CD4-positive, alpha-beta T cell (primary cell): ENCODE measurements around the gene SNCAIP. TPM values are rescaled to one million over a fixed set of nuclear protein-coding genes. Genes with fewer than 3 reads are reported as not detected.

ENCODE experiments used
- ATAC-seq: fragments of 200-7000 bp; cut with Tn5 transposase; one replicate; pipeline ENCODE4 v1.10.0; 2022; ENCODE audit warnings: mild to moderate bottlenecking; ENCODE audit not compliant: poor library complexity
- CTCF ChIA-PET: fragments of 350-600 bp; sonication (Branson Sonifier 250); formaldehyde crosslinking; loops from one replicate; lab custom pipeline; 2021; ENCODE audit warnings: antibody characterized with exemption, inconsistent platforms; lab: Charles Lee
- POLR2A ChIA-PET: fragments of 350-600 bp; sonication (Branson Sonifier 250); formaldehyde crosslinking; loops from one replicate; lab custom pipeline; 2021; ENCODE audit warnings: antibody characterized with exemption, inconsistent platforms; lab: Charles Lee
- DNase-seq, 14 experiments: peaks; one replicate each; pipeline ENCODE4 v3.0.0-alpha.2; 2013 to 2020; ENCODE audit warnings: mixed read lengths in 2 of 14
- H3K27ac ChIP-seq, 2 donors: one replicate each; pipeline versions ENCODE4 v1.5.1 to v1.7.0; 2013; ENCODE audit warnings: low read length in 2 of 2, low read depth in 1 of 2, mild to moderate bottlenecking in 1 of 2
- H3K27me3 ChIP-seq, 2 experiments: 1 replicate in 1 of 2; 2 replicates in 1 of 2; pipeline versions ENCODE4 v1.6.1 to v1.7.0; 2013; ENCODE audit warnings: low read length in 2 of 2, control low read depth in 1 of 2, mild to moderate bottlenecking in 1 of 2, moderate library complexity in 1 of 2; ENCODE audit not compliant: insufficient read depth in 2 of 2, control insufficient read depth in 1 of 2
- H3K36me3 ChIP-seq: one replicate; pipeline ENCODE4 v1.6.1; 2013; ENCODE audit warnings: low read length, control low read depth; ENCODE audit not compliant: insufficient read depth
- H3K4me1 ChIP-seq: one replicate; pipeline ENCODE4 v1.6.1; 2013; ENCODE audit warnings: low read length, control low read depth; ENCODE audit not compliant: insufficient read depth
- H3K4me3 ChIP-seq: one replicate; pipeline ENCODE4 v1.5.1; 2013; ENCODE audit warnings: mild to moderate bottlenecking, low read length, moderate library complexity
- H3K9me3 ChIP-seq, 2 experiments: 1 replicate in 1 of 2; 2 replicates in 1 of 2; pipeline versions ENCODE4 v1.6.1 to v1.7.0; 2013; ENCODE audit warnings: low read length in 2 of 2, mild to moderate bottlenecking in 2 of 2, control low read depth in 1 of 2, moderate library complexity in 1 of 2; ENCODE audit not compliant: control insufficient read depth in 1 of 2, insufficient read depth in 1 of 2
- H3K27ac Mint-ChIP-seq: one replicate; pipeline ENCODE4 v1.8.0; 2020; ENCODE audit warnings: mixed read lengths
- H3K27me3 Mint-ChIP-seq: one replicate; pipeline ENCODE4 v1.8.0; 2021; ENCODE audit warnings: mixed read lengths
- H3K36me3 Mint-ChIP-seq: one replicate; pipeline ENCODE4 v1.8.0; 2021; ENCODE audit warnings: low read depth, mixed read lengths
- H3K4me1 Mint-ChIP-seq: one replicate; pipeline ENCODE4 v1.8.0; 2021; ENCODE audit warnings: low read depth, mixed read lengths
- H3K4me3 Mint-ChIP-seq: one replicate; pipeline ENCODE4 v1.8.0; 2020; ENCODE audit warnings: mild to moderate bottlenecking, mixed read lengths
- H3K9me3 Mint-ChIP-seq: one replicate; pipeline ENCODE4 v1.8.0; 2020; ENCODE audit warnings: mixed read lengths
- intact Hi-C, 2 experiments: fragments of 100-400 bp; cut with DNase I in 1 of 2; cut with micrococcal nuclease in 1 of 2; formaldehyde crosslinking; loops; one replicate each; pipeline versions ENCODE4 v1.15.1 to v1.9.0; 2023 to 2025; cut with DNase I, micrococcal nuclease
- total RNA-seq, 174 experiments: library from RNA in 2 of 174; stranded (reverse) in 2 of 174; gene quantifications; one replicate each; pipeline ENCODE4 v1.2.3 and lab custom pipeline; 2021 to 2026
- TF ChIP-seq, protein P1 (sequence below): fragments of 200-600 bp; IDR thresholded peaks from one replicate; pipeline ENCODE4 v1.8.0; 2022; ENCODE audit warnings: antibody characterized with exemption, mild to moderate bottlenecking

SNCAIP gene
- total RNA-seq, 2 experiments from 2014 or later, result not detected

DNA sequence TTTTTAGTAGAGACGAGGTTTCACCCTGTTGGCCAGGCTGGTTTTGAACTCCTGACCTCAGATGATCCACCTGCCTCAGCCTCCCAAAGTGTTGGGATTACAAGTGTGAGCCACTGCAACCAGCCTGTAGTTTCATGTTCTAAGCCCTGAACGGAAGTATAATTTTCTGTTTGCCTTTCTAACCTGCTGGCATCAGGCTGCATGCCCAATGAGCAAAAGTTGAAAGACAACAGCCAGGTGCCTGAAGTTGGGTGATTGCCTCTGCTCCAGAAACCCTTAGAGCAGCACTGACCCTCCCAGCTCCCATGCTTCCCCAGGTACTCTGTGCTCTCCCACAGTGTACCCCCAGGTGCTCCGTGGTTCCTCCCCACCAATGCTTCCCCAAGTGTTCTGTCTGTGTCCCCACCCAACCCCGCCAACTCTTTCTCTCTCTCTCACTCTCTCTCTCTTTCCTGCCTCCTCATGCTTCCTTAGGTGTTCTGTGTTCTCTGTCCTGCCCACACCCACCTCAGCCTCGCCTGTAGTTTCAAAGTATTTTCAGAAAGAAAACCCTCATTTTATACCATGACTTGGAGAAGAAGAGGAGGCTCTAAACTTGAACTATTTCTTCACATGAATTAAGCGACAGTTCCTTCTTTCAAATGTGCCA, 145.3 kb downstream of the SNCAIP start:
- no peaks in the 10 kb centered on the region for H3K36me3 ChIP-seq
- H3K27ac Mint-ChIP-seq, result no peak overlapping the region
- H3K27me3 Mint-ChIP-seq, result peaks cover 4% of the 10 kb centered on the region
- ATAC-seq, result no peak
- H3K27ac ChIP-seq, result no peak overlapping the region
- CTCF ChIA-PET, result no interaction called here
- intact Hi-C loops, result no loop called here
- no peak overlapping the region for H3K4me3 ChIP-seq
- H3K36me3 Mint-ChIP-seq, result no peaks in the 10 kb centered on the region
- no peak overlapping the region for H3K4me3 Mint-ChIP-seq
- DNase-seq, result no peak
- H3K9me3 ChIP-seq, result no peaks in the 10 kb centered on the region
- TF ChIP-seq, protein P1, sequence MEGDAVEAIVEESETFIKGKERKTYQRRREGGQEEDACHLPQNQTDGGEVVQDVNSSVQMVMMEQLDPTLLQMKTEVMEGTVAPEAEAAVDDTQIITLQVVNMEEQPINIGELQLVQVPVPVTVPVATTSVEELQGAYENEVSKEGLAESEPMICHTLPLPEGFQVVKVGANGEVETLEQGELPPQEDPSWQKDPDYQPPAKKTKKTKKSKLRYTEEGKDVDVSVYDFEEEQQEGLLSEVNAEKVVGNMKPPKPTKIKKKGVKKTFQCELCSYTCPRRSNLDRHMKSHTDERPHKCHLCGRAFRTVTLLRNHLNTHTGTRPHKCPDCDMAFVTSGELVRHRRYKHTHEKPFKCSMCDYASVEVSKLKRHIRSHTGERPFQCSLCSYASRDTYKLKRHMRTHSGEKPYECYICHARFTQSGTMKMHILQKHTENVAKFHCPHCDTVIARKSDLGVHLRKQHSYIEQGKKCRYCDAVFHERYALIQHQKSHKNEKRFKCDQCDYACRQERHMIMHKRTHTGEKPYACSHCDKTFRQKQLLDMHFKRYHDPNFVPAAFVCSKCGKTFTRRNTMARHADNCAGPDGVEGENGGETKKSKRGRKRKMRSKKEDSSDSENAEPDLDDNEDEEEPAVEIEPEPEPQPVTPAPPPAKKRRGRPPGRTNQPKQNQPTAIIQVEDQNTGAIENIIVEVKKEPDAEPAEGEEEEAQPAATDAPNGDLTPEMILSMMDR, result no peak
- POLR2A ChIA-PET, result no interaction called here
- no peaks in the 10 kb centered on the region for H3K4me1 Mint-ChIP-seq
- H3K9me3 Mint-ChIP-seq, result no peaks in the 10 kb centered on the region
- H3K4me1 ChIP-seq, result no peaks in the 10 kb centered on the region
- no peaks in the 10 kb centered on the region for H3K27me3 ChIP-seq

DNA sequence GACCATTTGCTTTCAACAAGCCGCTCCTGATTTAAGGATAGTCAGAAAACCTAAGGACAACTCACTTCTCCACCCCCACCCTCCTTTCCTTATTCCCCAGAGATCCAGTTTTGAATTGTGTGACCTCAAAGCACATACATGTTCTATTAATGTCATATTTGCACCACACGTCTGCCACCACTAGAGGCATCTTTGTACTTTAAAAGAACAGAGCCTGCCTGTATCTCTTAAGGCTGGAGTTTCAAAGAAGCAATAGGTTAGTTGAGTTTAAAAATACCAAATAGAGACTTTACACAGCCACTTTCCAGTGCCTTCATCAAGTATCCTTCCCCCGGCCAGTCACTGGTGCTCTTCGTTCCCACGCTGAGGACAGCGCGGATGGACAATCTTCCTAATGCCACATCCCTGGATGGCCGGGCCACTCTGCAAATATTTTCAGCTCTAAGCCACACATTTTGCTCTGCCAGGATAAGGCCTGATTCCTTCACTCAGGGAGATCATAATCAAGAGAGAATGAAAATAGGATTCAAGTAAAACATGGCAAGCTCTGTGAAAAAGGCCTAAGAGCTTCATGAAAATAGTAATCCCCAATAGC, 146.3 kb downstream of the SNCAIP start:
- intact Hi-C loops, result no loop called here
- Histone ChIP-seq H3K9me3 (no peaks in the 10 kb centered on the region), H3K27me3 (no peaks in the 10 kb centered on the region), H3K4me1 (no peaks in the 10 kb centered on the region), H3K36me3 (no peaks in the 10 kb centered on the region), H3K4me3 (no peak overlapping the region), H3K27ac (no peak overlapping the region)
- Mint-ChIP-seq H3K4me1 (no peaks in the 10 kb centered on the region), H3K36me3 (no peaks in the 10 kb centered on the region), H3K27me3 (peaks cover 4% of the 10 kb centered on the region), H3K27ac (no peak overlapping the region), H3K4me3 (no peak overlapping the region), H3K9me3 (no peaks in the 10 kb centered on the region)
- CTCF ChIA-PET, result no interaction called here
- ATAC-seq (no peak), DNase-seq (no peak)
- TF ChIP-seq, protein P1, result no peak
- POLR2A ChIA-PET, result no interaction called here

DNA sequence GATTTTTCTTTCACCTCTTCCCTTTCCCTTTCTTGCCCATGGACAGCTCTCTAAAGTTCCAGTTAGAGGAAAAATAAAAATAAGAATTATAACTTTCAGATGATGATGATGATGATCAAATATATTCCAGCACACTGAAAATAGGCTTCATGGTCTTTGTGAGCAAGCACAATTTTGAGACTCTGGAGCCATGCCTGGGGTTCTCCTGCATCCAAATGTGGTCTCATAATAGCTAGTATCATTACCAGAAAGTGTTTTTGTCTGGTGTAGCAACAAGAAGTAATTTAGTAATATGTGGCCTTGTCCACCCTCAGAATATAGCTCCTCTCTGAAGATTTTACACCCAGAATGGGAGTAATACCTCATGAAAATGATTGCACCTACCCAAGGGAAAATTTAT, 150.4 kb downstream of the SNCAIP start:
- no peaks in the 10 kb centered on the region for H3K36me3 ChIP-seq
- H3K27ac ChIP-seq, result no peak overlapping the region
- H3K27me3 ChIP-seq, result no peaks in the 10 kb centered on the region
- Mint-ChIP-seq H3K4me3 (no peak overlapping the region), H3K4me1 (no peaks in the 10 kb centered on the region), H3K27me3 (peaks cover 10% of the 10 kb centered on the region), H3K27ac (no peak overlapping the region), H3K9me3 (no peaks in the 10 kb centered on the region), H3K36me3 (no peaks in the 10 kb centered on the region)
- H3K4me3 ChIP-seq, result no peak overlapping the region
- ChIA-PET CTCF (no interaction called here), POLR2A (no interaction called here)
- H3K4me1 ChIP-seq, result no peaks in the 10 kb centered on the region
- intact Hi-C loops, result no loop called here
- TF ChIP-seq, protein P1, result no peak
- DNase-seq, result no peak
- no peaks in the 10 kb centered on the region for H3K9me3 ChIP-seq
- ATAC-seq, result no peak
